NCI-H1417 treated with DMSO at 0.1 percent for 48 hours (cell line): ENCODE data around the gene NTRK3.
"Not testable (repeated sequence)": the region's sequence is repeated elsewhere in the genome, so short reads cannot be mapped to it uniquely, and the experiment has no call there.

Source experiments
- DNase-seq: peaks from one replicate; lab custom pipeline; 2025; lab: John Stamatoyannopoulos, UW

NTRK3 gene

GRCh38 chr15:88073391-88073691 lies 183.2 kb downstream of the NTRK3 start:
- DNase-seq = no peak

- no peak for DNase-seq
Measured at GRCh38 chr15:88072598-88073390, 183.7 kb downstream of the NTRK3 start.

DNA sequence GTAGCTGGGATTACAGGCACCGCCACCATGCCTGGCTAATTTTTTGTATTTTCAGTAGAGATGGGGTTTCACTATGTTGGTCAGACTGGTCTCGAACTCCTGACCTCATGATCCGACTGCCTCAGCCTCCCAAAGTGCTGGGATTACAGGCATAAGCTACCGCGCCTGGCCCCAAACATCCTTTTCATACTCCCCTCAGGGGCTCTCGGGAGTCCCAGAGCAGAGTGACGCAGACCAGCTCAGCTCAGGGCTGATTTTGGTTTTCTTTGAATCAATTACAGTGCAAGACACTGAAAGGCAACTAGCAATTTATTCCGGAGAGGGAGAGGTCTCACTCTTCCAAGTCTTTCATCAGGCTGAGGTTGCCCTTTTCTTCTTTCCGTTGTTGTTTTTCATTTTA lies 184.4 kb downstream of the NTRK3 start:
- DNase-seq = not testable (repeated sequence)

GRCh38 chr15:88071141-88071540 lies 185.4 kb downstream of the NTRK3 start:
- no peak for DNase-seq

DNA sequence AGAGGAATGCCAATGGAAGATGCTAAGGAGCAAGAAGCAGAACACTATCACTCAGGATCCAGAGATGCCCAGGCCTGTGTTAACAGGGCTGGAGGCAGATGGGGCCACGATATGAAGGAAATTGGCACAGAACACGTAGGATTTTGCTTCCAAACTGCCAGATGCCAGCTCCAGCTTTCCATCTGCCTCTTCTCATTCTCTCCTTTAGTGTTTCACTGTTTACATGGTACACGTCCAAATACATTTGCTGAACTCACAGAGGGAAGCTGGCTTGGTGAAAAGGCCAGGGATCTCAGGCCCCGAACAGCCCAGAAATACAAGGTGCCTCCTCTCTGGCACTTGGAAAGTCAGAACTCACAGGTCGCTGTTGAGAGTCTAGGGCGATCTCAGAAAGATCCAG lies 187.0 kb downstream of the NTRK3 start:
- no peak for DNase-seq

- DNase-seq = no peak
Measured at GRCh38 chr15:88067331-88067685, 189.2 kb downstream of the NTRK3 start.

DNA sequence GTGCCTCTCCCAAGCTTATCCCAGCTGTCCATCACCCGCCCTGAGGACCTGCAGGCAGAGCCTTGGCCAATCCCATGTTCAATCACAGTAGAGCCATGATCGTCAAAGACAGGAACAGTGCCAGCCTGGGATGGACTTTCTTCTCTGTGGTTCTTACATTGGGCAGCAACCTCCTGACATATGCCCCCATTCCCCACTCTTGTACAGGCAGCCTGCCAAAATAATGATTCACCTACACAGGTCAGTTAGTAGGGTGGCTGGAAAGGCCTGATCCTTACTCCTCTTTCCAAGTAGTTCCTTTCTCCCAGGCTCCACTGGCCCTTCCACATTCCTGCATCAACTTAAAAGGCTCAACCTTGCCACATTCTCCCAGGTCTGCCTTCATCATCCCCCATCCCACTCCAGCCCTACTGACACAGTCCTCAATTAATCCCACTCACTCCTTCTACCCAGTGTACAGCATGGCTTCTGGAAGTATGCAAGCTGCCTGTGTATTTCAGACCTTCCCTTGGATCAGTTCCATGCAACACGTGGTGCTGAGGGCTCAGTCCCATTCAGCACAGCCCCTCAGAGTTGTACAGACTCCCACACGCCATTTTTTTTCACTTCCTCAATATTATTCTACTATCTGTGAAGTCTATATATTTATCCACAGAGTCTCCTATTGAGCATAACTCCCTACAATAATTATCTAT lies 189.8 kb downstream of the NTRK3 start:
- no peak for DNase-seq

GRCh38 chr15:88061452-88061851 lies 195.1 kb downstream of the NTRK3 start:
- no peak for DNase-seq

GRCh38 chr15:88060383-88060782 lies 196.2 kb downstream of the NTRK3 start:
- DNase-seq = no peak

DNA sequence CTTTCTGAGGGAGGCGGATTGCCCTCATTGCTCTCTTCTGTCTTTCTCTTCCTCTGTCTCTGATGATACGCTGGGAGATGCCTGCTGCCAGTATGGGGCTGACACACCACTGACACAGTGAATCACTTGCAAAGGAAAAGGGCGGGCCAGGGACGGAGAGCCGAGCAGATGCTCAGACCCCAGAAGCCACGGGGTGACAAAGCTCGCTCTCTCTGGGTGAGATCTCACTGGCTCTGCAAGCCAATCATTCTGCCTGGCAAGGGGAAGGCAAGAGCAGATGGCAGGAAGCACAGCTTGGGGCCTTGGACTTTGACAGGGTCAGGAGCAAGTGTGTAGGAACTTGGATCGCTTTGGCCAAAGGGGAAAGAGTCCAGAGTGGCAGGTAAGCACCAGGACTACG lies 198.7 kb downstream of the NTRK3 start:
- no peak for DNase-seq

DNA sequence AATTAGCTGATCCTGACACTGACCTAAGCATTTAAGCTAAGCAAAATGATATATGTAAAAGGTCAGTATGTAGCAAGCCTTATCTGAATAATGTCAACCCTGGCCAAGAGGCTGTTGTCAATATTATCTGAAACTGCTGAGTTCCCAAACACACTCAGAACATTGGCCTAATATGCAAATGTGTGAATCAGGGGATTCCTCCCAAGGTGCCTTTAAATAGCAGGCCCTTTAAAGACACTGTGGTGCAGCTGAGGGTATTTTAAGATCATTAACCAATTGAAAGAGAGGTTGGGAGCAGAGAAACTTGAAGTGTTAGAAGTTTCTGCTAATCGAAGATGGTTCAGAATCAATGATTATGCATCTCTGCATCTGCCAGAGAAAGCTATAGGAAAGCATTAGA lies 207.0 kb downstream of the NTRK3 start:
- DNase-seq = no peak

GRCh38 chr15:88048755-88049154 lies 207.8 kb downstream of the NTRK3 start:
- no peak for DNase-seq

GRCh38 chr15:88048237-88048636 lies 208.3 kb downstream of the NTRK3 start:
- no peak for DNase-seq

DNA sequence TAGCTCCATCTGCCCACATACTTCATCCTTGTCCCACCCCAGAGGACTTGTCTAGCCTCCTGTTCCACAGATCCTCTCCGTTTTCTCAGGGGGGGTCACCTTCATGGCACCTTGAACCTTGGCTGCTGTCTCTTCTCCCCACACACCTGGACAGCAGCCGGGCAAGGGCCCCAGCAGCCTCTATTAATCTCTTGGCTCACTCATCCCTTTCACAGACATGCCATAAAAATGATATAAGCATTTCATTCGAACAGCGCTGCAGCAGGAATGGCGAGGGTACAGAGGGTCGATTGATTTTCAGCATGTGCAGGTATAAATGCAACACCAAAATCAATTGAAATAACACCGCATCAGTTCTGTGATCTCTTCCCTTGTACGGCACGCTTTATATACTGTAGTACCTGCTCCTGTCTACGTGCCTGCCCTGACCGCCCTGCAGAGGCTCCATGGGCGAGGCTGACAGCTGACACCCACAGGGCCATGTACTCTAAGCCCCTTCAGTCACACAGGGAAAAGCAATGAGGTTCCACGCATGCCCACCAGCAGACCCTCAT lies 209.9 kb downstream of the NTRK3 start:
- DNase-seq = no peak

DNA sequence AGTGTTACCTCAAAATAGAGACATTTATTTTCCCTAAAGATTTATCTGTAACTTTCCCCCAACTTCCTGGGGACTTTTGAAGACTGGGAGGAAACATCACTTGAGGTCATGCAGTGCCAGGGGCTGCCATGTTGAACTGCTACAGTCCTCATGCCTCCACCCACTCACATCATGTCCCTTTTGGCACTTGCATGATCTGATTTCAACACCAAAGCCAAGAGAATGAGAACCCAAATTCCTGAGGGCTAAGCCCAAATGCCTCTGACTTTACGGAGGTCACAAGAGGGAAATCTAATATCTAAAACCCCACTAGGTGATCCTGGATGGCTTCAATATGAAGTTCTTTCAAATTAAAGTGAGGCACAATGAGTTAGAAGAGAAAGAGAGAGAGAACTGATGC lies 213.1 kb downstream of the NTRK3 start:
- DNase-seq = no peak

GRCh38 chr15:88042047-88042446 lies 214.5 kb downstream of the NTRK3 start:
- no peak for DNase-seq

DNA sequence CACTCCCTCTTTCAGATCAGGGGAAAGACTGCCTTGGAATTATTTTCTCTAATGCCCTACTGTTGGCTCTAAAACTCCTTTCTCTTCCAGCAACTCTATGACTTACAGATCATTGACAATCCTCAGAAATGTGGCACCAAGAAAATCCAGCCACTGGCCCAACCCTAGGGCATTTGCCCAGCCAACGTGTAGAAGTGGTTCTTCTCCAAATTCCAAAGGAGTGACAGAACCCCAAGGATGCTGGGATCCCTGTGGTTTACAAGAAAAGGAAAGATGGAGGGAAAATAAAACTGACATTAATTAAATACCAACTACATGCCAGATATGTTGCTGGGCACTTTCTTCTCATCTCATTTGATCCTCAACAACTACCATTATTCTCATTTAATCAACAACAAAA lies 216.0 kb downstream of the NTRK3 start:
- DNase-seq = no peak

DNA sequence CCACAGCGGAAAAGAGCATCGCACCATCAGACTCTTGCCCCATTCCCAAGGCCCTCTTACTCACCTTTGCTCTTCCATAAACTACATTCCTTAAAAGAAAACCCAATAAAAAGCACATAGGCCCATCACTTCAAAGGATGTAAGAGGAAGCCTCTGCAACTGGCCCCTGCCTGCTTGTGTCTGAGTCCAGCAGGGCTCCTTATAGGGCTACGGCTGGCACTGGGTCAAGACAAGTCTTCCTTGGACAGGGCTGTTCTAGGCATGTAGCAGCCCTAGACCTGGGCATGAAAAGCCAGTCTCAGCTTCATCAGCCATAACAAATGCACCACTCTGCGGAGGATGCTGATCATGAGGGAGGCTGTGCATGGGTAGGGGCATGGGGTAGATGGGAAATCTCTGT lies 218.3 kb downstream of the NTRK3 start:
- no peak for DNase-seq

- no peak for DNase-seq
Measured at GRCh38 chr15:88036154-88036839, 220.2 kb downstream of the NTRK3 start.

- DNase-seq = no peak
Measured at GRCh38 chr15:88035381-88035780, 221.2 kb downstream of the NTRK3 start.

DNA sequence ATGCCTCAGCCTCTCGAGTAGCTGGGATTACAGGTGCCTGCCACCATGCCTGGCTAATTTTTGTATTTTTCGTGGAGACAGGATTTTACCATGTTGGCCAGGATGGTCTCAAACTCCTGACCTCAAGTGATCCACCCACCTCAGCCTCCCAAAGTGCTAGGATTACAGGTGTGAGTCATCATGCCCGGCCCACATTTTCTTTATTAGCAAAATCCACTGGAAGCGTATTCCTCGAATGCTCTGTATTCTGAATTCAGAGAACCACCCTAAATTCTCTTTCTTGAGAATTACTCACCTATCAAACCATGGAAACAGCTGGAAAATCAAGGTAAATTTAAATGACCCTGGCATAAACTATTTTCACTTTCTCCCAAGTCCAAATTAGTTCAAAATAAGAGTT lies 223.1 kb downstream of the NTRK3 start:
- DNase-seq = not testable (repeated sequence)

DNA sequence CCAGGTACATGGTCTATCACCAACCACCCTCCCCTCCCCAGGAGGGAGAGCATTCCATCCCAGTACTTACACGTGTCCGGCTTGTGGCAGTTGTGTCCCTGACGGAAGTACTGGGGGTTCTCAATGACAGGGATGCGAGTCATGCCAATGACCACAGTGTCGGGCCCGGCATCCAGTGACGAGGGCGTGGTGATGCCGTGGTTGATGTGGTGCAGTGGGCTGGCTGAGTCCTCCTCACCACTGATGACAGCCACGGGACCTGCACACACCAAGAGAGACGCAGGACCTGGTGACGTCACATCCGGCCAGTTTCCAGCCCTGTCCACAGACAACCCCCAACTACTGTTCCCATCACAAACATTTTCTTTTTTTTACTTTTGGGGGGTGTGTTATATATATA lies 223.8 kb downstream of the NTRK3 start:
- DNase-seq = no peak

DNA sequence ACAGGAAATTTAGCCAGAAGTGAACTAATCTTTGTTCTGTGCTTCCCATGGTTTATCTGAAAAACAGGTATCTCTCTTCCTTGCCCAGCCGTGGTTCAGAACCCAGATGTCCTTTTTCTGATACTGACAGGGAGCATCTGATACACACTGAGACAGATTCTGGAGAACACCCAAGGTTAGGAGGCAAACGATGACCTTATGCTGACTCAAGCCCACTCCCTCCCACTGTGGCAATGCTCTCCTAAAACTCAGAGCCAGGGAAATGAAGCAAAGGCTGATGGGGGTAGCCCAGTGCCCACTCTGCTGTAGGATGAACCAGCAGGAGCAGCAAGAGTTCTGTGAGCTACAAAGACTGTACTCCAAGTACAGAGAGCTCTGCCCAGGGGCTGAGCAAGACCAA lies 225.1 kb downstream of the NTRK3 start:
- DNase-seq = no peak
